Loucy (cell line): Measurements from ENCODE around the gene HDGFL1.

Experiments
- H2AFZ ChIP-seq: fragments of 200-600 bp; sonication (generic); 2 replicates; pipeline ENCODE4 v1.6.0; 2016; ENCODE audit warnings: antibody characterized with exemption, mild to moderate bottlenecking, low read length, moderate library complexity
- H3F3A ChIP-seq: fragments of 200-600 bp; 2 replicates; pipeline ENCODE4 v1.6.0; 2016; ENCODE audit warnings: antibody characterized with exemption, low read depth, mild to moderate bottlenecking
- H3K27me3 ChIP-seq: fragments of 200-600 bp; sonication (generic); 2 replicates; pipeline ENCODE4 v1.6.1; 2014; ENCODE audit warnings: low read length, mild to moderate bottlenecking; ENCODE audit not compliant: insufficient read depth, poor library complexity, severe bottlenecking
- H3K36me3 ChIP-seq: fragments of 200-600 bp; sonication (generic); 2 replicates; pipeline ENCODE4 v1.6.1; 2016; ENCODE audit warnings: low read length; ENCODE audit not compliant: insufficient read depth
- H3K4me1 ChIP-seq: fragments of 200-600 bp; sonication (generic); 2 replicates; pipeline ENCODE4 v1.5.1; 2014; ENCODE audit warnings: low read length, mild to moderate bottlenecking; ENCODE audit not compliant: insufficient read depth, poor library complexity, severe bottlenecking
- H3K4me2 ChIP-seq: fragments of 200-600 bp; sonication (generic); 2 replicates; pipeline ENCODE4 v1.6.0; 2014; ENCODE audit warnings: antibody characterized with exemption, low read length, low read depth, mild to moderate bottlenecking; ENCODE audit not compliant: poor library complexity, severe bottlenecking
- H3K4me3 ChIP-seq: fragments of 200-600 bp; sonication (generic); 2 replicates; pipeline ENCODE4 v1.5.1; 2014; ENCODE audit warnings: low read length, mild to moderate bottlenecking, mixed read lengths; ENCODE audit not compliant: poor library complexity, severe bottlenecking
- H3K79me2 ChIP-seq: fragments of 200-600 bp; sonication (generic); 2 replicates; pipeline ENCODE4 v1.6.1; 2014; ENCODE audit warnings: low read length; ENCODE audit not compliant: insufficient read depth
- H3K9ac ChIP-seq: fragments of 200-600 bp; sonication (generic); 2 replicates; pipeline ENCODE4 v1.6.0; 2014; ENCODE audit warnings: mild to moderate bottlenecking, low read depth, low read length, moderate library complexity; ENCODE audit not compliant: poor library complexity, severe bottlenecking
- H3K9me2 ChIP-seq: fragments of 200-600 bp; sonication (generic); replicated peaks from 2 replicates; pipeline ENCODE4 v1.6.1; 2016; ENCODE audit warnings: low read depth, low read length, mixed read lengths
- H3K9me3 ChIP-seq: fragments of 200-600 bp; sonication (generic); 2 replicates; pipeline ENCODE4 v1.6.1; 2014; ENCODE audit warnings: mild to moderate bottlenecking, antibody characterized with exemption, low read length, low read depth; ENCODE audit not compliant: insufficient read depth
- H4K20me1 ChIP-seq: fragments of 200-600 bp; sonication (generic); 2 replicates; pipeline ENCODE4 v1.6.0; 2014; ENCODE audit warnings: antibody characterized with exemption, low read length, mild to moderate bottlenecking; ENCODE audit not compliant: insufficient read depth, poor library complexity, severe bottlenecking
- EZH2phosphoT487 ChIP-seq: fragments of 200-600 bp; IDR thresholded peaks from 2 replicates; pipeline ENCODE4 v1.6.1; 2018; ENCODE audit warnings: antibody characterized with exemption, mild to moderate bottlenecking, moderate library complexity, borderline replicate concordance
- TF ChIP-seq, protein P1 (sequence below): fragments of 200-600 bp; sonication (generic); conservative IDR thresholded peaks from 2 replicates; pipeline ENCODE4 v1.5.1; 2014; ENCODE audit warnings: mild to moderate bottlenecking, antibody characterized with exemption, low read length

HDGFL1 gene

DNA sequence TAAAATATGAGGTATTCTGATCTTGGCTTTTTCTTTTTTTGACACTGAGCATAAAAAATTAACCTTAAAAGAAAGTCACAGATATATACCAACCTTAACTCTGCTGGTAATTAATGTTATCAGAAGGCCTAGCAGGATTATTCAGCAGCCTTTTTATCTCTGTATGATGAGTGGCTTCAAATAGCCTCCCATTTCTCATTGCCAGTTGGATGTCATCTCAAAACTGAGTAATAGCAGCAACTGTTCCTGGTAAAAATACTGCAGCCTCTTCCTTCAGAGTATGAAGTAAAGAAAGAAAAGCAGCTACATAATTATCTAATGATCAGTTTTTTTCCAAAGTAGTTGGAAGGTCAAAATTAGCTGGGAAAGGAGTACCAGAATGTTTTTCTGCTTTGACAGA lies 24.9 kb upstream of the HDGFL1 start:
- H3K9ac ChIP-seq = no peak overlapping the region
- TF ChIP-seq EZH2phosphoT487 = no peak
- TF ChIP-seq, protein P1, sequence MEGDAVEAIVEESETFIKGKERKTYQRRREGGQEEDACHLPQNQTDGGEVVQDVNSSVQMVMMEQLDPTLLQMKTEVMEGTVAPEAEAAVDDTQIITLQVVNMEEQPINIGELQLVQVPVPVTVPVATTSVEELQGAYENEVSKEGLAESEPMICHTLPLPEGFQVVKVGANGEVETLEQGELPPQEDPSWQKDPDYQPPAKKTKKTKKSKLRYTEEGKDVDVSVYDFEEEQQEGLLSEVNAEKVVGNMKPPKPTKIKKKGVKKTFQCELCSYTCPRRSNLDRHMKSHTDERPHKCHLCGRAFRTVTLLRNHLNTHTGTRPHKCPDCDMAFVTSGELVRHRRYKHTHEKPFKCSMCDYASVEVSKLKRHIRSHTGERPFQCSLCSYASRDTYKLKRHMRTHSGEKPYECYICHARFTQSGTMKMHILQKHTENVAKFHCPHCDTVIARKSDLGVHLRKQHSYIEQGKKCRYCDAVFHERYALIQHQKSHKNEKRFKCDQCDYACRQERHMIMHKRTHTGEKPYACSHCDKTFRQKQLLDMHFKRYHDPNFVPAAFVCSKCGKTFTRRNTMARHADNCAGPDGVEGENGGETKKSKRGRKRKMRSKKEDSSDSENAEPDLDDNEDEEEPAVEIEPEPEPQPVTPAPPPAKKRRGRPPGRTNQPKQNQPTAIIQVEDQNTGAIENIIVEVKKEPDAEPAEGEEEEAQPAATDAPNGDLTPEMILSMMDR = no peak
- no peak overlapping the region for H3K4me2 ChIP-seq
- H3K36me3 ChIP-seq = no peaks in the 10 kb centered on the region
- H3K27me3 ChIP-seq = no peaks in the 10 kb centered on the region
- no peaks in the 10 kb centered on the region for H3F3A ChIP-seq
- H3K79me2 ChIP-seq = no peaks in the 10 kb centered on the region
- no peaks in the 10 kb centered on the region for H3K9me3 ChIP-seq
- H4K20me1 ChIP-seq = no peaks in the 10 kb centered on the region
- H3K4me3 ChIP-seq = no peak overlapping the region
- H3K4me1 ChIP-seq = no peaks in the 10 kb centered on the region
- no peaks in the 10 kb centered on the region for H3K9me2 ChIP-seq
- no peak overlapping the region for H2AFZ ChIP-seq

DNA sequence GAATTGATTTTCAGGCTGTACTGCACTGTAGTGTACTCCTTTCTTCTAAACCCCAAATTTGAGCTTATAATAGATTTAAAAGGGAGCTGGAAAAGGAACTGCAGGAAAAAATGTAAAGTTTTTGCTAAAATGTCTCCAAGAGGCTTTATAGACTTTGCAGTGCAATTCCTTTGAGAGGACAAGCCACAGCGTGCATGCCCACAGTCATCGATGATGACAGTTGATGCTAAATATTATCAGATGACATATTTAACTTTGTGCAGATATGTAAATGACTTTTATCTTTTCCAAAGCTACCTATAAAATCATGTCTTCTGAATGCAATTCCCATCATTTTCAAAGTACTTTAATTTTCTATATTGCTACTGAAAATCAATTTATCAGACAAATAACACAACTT lies 24.3 kb upstream of the HDGFL1 start:
- no peaks in the 10 kb centered on the region for H3K27me3 ChIP-seq
- H3K9me2 ChIP-seq = no peaks in the 10 kb centered on the region
- H3K9me3 ChIP-seq = no peaks in the 10 kb centered on the region
- H3F3A ChIP-seq = no peaks in the 10 kb centered on the region
- H3K36me3 ChIP-seq = no peaks in the 10 kb centered on the region
- no peak overlapping the region for H3K9ac ChIP-seq
- H2AFZ ChIP-seq = no peak overlapping the region
- no peaks in the 10 kb centered on the region for H4K20me1 ChIP-seq
- no peak overlapping the region for H3K4me3 ChIP-seq
- H3K79me2 ChIP-seq = no peaks in the 10 kb centered on the region
- TF ChIP-seq EZH2phosphoT487 = no peak
- TF ChIP-seq, protein P1 = no peak
- H3K4me1 ChIP-seq = no peaks in the 10 kb centered on the region
- no peak overlapping the region for H3K4me2 ChIP-seq

DNA sequence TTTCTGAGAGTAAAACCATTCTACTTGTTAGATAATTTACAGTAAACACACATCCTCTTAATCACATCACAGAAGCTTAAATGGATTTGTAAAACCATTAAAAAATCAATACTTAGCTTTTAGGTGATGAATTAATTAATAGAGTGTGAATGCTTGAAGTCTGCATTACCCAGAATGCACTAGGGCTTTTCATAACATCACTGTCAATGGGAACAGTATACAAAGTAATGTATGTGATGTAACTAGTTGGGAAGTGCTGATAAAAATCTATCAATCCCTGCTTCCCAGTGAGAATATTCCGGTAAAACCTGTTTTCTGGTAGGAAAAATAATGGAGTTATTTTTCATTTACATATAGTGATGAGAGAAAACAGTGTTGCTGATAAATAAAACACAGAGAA lies 23.1 kb upstream of the HDGFL1 start:
- H3K9me2 ChIP-seq = no peaks in the 10 kb centered on the region
- H3K9me3 ChIP-seq = no peaks in the 10 kb centered on the region
- H3K4me2 ChIP-seq = no peak overlapping the region
- TF ChIP-seq EZH2phosphoT487 = no peak
- TF ChIP-seq, protein P1 = no peak
- H3K9ac ChIP-seq = no peak overlapping the region
- H3K4me1 ChIP-seq = no peaks in the 10 kb centered on the region
- no peaks in the 10 kb centered on the region for H3K79me2 ChIP-seq
- no peaks in the 10 kb centered on the region for H3K36me3 ChIP-seq
- no peaks in the 10 kb centered on the region for H4K20me1 ChIP-seq
- H3K27me3 ChIP-seq = no peaks in the 10 kb centered on the region
- no peak overlapping the region for H2AFZ ChIP-seq
- no peaks in the 10 kb centered on the region for H3F3A ChIP-seq
- no peak overlapping the region for H3K4me3 ChIP-seq
